HG03280 (cell line): Measurements from ENCODE around the gene SLC24A3.
A peak's percentile ranks its signal among the peaks of the same experiment; 100 is the strongest.

Source experiments
- ATAC-seq: cut with Tn5 transposase; IDR thresholded peaks from one replicate; pipeline ENCODE4 v1.9.1; 2021; ENCODE audit warnings: mild to moderate bottlenecking, moderate library complexity; ENCODE audit not compliant: unreplicated experiment

SLC24A3 gene

GRCh38 chr20:19571996-19572395, 359.6 kb downstream of the SLC24A3 start:
- no peak for ATAC-seq

DNA sequence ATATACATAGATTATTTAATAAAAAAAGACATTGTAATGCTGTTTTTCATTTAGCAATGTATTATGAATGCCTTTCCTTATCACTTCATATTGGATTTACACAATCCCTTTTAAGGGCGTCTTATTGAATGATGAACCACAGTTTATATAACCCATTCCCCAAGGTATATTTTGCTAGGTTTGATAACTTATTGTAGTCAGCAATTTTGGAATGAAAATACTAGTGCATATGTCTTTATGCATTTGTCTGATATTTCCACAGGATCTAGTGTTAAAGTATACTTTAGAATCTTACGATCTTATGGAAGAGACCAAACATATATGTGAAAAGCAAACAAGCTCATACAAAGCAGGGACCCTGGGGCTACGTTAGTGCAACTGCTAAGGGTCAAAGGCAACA, 365.2 kb downstream of the SLC24A3 start:
- no peak for ATAC-seq

DNA sequence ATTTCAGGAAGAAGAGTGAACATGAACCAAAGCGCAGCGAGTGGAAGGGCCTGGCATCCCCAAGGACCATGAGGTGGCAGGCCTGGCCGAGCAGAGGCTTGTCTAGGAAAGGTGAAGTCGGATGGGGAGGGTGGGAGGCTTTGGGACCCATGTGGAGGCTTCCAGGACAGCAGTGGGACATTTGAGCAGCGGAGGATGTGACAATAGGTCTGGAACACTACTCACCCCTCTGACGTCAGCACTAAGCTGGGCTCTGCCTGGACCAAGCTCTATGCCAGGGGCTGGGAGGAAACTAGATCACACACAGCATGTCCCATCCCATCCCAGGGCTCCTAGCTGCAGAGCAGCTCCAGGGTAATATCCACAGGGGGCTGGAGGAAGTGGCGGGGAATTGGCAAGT, 370.3 kb downstream of the SLC24A3 start:
- ATAC-seq = no peak

DNA sequence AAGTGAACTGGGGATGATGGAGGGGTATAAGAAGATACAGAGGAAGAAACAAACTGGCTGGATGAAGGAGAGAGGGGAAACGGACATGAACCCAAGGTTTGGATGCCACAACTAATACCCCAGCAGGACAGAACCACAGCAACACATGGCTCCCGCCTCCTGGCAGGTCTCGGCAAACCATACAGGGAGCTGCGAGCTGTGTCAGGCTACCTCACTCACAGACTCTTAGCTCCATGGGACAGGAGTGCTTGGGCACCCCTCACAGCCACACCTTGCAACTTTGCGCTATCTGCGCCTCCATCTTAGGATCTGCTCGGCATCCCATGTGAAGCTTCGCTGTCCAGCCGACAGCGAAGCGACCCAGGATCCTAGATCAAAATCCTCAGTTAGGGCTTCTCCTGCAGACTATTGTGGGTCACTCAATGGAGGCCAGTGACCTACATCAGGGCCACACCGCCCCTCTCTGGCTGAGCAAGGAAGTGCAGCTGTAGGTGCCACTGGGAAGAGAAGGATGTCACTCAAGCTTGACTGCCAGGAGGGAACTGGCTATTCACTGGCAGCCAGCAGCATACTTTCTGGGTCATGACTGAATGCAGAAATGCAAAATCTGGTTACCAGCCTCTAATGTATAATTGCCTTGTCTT, 371.2 kb downstream of the SLC24A3 start:
- ATAC-seq = peak; percentile 57

- ATAC-seq = no peak
Observed at GRCh38 chr20:19588241-19588640, 375.8 kb downstream of the SLC24A3 start.

DNA sequence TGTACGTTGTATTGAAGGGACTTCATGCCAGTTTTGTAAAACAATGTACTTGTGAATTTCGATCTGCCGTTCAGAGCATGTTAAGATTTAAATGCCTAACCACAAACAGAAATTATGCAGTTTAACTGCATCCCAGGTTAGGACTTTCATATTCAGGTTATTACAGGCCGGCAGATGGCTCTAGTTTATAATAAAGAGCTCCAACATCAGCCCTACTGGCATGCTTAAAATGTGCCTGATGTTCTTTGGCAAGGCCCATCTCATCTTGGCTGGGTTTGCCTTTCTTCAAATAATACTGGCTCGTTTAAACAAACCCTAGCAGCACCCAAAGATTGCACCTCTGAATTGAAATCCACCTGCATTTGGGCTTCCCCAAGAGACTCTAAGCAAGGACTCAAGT, 376.3 kb downstream of the SLC24A3 start:
- no peak for ATAC-seq

- ATAC-seq = no peak
Observed at GRCh38 chr20:19589787-19590362, 377.4 kb downstream of the SLC24A3 start.

DNA sequence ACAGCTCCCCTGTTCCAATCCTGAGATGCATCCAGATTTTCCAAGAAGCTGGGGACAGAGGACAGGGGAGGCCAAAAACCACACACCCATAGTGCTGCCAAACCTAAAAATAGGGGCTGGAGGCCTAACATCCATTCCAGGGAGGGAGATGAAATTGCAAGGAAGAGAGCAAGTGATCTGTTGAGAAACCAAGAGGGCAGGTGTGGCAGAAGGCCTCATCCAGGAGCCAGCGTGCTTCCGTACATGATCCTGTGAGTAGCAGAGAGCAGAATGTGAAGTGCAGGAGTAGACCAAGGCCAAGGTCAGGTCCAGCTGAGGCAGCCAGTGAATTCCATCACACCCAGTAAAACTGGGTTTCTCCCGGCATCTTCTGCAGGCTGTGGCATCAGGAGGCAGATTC, 377.9 kb downstream of the SLC24A3 start:
- ATAC-seq = no peak

GRCh38 chr20:19593762-19594161, 381.3 kb downstream of the SLC24A3 start:
- no peak for ATAC-seq

DNA sequence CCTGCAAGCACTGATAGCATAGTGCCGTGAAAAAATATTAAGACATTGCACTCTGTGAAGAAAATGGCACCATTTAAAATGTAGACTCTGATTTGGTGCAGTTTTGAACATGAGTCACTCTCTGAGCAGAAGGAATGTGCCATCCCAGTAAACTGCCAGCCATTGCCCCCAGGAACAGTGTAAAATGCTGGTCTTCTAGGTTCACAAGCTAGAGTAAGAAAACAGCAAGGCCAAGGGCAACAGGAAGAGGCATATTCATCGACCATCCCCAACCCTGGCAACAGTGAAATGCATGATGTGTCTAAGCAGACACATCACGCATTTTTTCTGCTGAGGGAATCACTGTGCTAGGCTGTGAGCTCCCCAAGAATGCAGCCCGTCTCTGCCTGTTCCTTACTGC, 382.5 kb downstream of the SLC24A3 start:
- no peak for ATAC-seq

GRCh38 chr20:19598117-19598850, 385.8 kb downstream of the SLC24A3 start:
- no peak for ATAC-seq

- no peak for ATAC-seq
Observed at GRCh38 chr20:19599200-19599599, 386.8 kb downstream of the SLC24A3 start.

GRCh38 chr20:19600042-19600441, 387.6 kb downstream of the SLC24A3 start:
- ATAC-seq = no peak

DNA sequence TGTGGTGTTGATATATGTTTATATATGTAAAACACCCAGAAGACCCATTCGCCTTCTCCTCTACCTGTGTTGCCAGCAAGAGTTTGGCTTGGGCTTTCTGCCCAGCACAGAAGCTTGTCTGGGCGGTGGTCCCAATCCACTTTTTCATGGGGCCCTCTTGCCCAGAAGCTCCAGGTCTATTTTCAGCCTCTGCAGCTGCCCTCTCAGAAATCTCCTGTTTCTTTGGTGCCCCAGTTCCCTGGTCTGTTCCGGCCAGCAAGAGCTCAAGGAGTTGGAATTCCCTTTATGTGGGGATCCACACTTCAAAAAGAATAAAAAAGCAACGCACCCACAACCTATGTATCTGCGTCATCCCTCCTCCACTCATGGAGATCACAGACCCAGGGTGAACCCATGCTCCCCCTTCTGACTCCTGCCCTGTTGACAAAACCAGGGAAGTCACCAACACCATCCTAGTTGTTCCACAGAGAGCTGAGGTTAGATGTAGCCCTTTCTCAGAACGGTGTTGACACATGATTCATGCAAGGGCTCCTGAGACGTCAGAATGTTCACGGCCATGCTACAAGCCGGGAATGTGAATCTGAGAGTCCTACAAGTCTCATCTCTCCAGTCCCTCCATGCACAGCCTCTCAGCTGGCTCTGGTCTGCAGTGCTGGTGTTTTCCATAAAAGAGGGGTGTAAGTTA, 388.8 kb downstream of the SLC24A3 start:
- no peak for ATAC-seq

DNA sequence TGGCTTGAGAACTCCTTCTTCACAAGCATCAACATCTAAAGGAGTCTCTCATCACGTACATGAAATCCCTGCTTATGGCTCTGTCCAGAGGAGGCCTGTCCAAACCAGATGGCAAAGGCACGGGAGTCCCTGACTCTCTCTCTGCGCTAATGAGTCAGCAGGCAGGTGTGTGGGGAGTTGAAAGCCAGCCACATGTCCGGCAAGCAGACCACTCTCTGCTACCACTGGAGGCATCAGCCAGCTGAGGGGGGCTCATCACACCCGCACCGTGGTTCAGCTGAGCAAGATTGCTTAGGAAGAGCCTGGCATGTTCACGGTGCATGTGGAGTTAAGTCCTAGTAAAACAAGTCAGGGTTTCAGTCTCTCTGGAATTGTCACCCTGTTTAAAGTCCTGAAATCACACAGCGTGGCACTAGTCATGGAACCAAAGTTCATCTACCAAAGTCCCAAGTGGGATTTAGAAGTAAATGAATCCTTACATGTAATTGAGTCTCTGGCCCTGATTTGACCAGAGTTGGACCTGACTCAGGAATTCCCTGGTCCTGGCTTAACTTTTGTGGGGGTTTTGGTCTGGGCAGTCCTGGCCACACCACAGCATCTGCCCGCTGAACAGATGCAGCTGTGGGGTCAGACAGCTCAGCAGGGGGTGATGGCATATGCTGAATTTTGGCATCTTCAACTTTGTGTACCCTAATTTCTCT, 390.4 kb downstream of the SLC24A3 start:
- no peak for ATAC-seq

GRCh38 chr20:19603376-19603750, 390.9 kb downstream of the SLC24A3 start:
- ATAC-seq = no peak

DNA sequence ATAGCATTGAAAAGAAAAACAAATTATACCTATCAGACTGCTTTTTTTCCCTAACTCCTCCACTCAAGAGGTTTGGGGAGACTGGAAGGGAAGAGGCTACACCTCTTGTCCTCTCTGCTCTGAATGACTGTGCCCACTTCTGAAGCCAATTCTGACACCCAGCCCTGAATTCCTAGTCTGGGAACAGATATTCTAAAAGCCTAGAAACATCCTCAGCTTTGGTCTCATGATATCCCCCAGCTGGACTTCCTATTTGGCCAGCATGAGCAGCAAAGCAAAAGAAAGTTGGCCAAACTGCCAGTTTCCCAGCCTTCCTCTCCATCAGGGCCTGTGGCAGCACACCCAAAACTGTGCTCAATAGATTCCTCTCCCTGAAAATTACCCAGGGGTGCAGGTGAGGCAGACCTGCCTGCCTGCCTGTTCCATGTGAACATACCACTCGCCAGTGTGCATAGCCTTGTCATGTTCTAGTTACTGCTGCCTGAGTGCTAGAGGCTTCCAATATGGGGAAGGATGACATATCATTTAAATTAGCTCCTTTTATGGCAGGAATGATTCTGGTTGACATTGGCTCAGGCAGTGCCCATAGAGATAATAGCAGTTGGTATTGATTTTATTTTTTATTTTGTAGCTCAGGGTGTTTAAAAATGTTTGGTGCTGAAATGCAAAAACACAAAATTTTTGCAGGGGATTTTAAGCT, 393.5 kb downstream of the SLC24A3 start:
- ATAC-seq = no peak

- no peak for ATAC-seq
Observed at GRCh38 chr20:19609642-19610223, 397.3 kb downstream of the SLC24A3 start.

DNA sequence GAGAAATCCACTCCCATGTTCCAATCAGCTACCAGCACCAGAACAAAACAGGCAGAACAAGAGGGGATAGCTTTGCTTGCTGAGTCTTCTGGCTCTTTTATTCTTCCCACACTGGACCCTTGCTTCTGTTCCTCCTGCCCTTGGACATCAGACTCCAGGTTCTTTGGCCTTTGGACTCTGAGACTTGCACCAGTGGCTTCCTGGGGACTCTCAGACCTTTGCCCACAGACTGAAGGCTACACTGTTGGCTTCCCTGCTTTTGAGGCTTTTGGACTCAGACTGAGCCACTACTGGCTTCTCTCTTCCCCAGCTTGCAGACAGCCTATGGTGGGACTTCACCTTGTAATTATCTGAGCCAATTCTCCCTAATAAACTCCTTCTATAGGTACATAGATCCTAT, 403.2 kb downstream of the SLC24A3 start:
- no peak for ATAC-seq

DNA sequence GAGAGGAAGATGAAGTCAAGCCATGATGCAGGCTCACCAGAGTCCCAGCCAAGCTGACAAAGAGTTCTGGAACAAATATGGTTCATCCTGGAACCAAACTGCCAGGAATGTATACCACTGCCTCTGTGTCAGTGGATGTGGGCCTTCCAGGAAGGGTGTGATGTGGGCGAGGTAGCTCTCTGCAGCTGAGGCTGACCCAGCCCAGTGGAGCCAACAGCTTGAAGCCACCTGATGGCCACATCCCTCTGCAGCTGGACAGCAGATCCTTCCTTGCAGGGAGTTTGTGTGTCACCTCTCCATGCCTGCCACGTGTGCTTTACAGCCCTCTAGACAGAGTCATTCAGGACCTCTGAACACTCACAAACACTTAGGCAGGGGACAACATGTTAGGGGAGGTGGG, 403.6 kb downstream of the SLC24A3 start:
- no peak for ATAC-seq
